Breast epithelium (tissue), 4 donors: ENCODE data around the gene GYS1. TPM values are rescaled to one million over a fixed set of nuclear protein-coding genes. Genes with fewer than 3 reads are reported as not detected.

ENCODE experiments used
- DNase-seq, 2 donors: peaks; one replicate each; pipeline ENCODE4 v3.0.0-alpha.2; 2019; ENCODE audit warnings: low spot score in 2 of 2
- H3K27ac ChIP-seq, 2 donors: fragments of 200-600 bp; sonication (generic) in 1 of 2; one replicate each; pipeline ENCODE4 v1.5.1; 2016 to 2019; ENCODE audit warnings: mild to moderate bottlenecking in 1 of 2
- H3K27me3 ChIP-seq, 2 donors: fragments of 200-600 bp; sonication (generic) in 1 of 2; one replicate each; pipeline versions ENCODE4 v1.5.1 to v1.6.0; 2017 to 2019; ENCODE audit warnings: control low read depth in 1 of 2, mild to moderate bottlenecking in 1 of 2
- H3K36me3 ChIP-seq: fragments of 200-600 bp; one replicate; pipeline ENCODE4 v1.5.1; 2019
- H3K4me1 ChIP-seq, 2 donors: fragments of 200-600 bp; sonication (generic); one replicate each; pipeline ENCODE4 v1.5.1; 2016 to 2019; ENCODE audit warnings: control low read depth in 1 of 2
- H3K4me3 ChIP-seq, 3 donors: fragments of 200-600 bp; sonication (generic); 1 replicate in 2 of 3; 2 replicates in 1 of 3; pipeline ENCODE4 v1.5.1; 2016 to 2019; ENCODE audit warnings: mild to moderate bottlenecking in 3 of 3, moderate library complexity in 2 of 3
- H3K9me3 ChIP-seq, 2 donors: fragments of 200-600 bp; sonication (generic) in 1 of 2; one replicate each; pipeline ENCODE4 v1.5.1; 2016 to 2019; ENCODE audit warnings: control low read depth in 1 of 2
- POLR2A ChIP-seq: fragments of 450-650 bp; IDR thresholded peaks from one replicate; pipeline ENCODE4 v1.6.1; 2016; ENCODE audit warnings: antibody characterized with exemption, mild to moderate bottlenecking, moderate library complexity
- POLR2AphosphoS5 ChIP-seq, 3 donors: sonication (generic); formaldehyde crosslinking; IDR thresholded peaks; one replicate each; pipeline ENCODE4 v1.6.1; 2017; ENCODE audit warnings: antibody characterized with exemption in 3 of 3
- intact Hi-C: fragments of 100-400 bp; cut with DNase I; formaldehyde crosslinking; loops from one replicate; pipeline ENCODE4 v1.15.1; 2023; ENCODE audit warnings: low total_unique reads
- total RNA-seq, 3 donors: library from RNA; depleted of rRNA; stranded (reverse); fragments of >200 nt; gene quantifications; one replicate each; pipeline ENCODE4 v1.1.0, GENCODE V29; 2016
- TF ChIP-seq, protein P1 (sequence below), 3 donors: fragments of 450-650 bp; IDR thresholded peaks; one replicate each; pipeline ENCODE4 v1.5.1; 2016 to 2017; ENCODE audit warnings: antibody characterized with exemption in 3 of 3, mild to moderate bottlenecking in 3 of 3, moderate library complexity in 3 of 3

GYS1 gene
- total RNA-seq, 3 donors from 2014 or later, result 24.0 to 26.4 (median 24.6) TPM

DNA sequence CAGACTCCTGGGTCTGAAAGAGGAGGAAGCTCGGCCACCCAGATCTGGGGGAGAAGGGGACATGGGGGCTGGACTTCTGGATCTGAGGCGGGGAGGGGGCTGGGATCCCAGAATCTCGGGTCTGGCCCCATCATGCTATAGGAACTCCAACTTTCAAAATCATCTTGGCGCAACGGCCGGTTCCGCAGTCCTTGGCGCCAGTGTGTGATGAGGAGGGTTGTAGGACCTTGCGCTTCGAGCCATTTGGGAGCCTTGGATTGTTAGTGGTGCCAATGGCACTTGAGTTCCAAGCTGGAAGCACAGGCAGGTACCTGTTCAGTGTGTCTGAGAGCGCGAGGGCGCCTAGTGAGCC is 902 bp upstream of the GYS1 start:
- intact Hi-C loops, result no loop called here
- Histone ChIP-seq H3K9me3 (no peaks in the 10 kb centered on the region), H3K4me1 (peaks cover 10 to 19% of the 10 kb centered on the region in 2 donors), H3K27ac (peak overlapping the region; percentile 89 to 93), H3K36me3 (no peaks in the 10 kb centered on the region), H3K4me3 (peak overlapping the region; percentile 80 to 88 (median 85)), H3K27me3 (no peaks in the 10 kb centered on the region)
- no peak for TF ChIP-seq POLR2AphosphoS5 (IDR thresholded peaks at IDR 0.05)
- TF ChIP-seq, protein P1, sequence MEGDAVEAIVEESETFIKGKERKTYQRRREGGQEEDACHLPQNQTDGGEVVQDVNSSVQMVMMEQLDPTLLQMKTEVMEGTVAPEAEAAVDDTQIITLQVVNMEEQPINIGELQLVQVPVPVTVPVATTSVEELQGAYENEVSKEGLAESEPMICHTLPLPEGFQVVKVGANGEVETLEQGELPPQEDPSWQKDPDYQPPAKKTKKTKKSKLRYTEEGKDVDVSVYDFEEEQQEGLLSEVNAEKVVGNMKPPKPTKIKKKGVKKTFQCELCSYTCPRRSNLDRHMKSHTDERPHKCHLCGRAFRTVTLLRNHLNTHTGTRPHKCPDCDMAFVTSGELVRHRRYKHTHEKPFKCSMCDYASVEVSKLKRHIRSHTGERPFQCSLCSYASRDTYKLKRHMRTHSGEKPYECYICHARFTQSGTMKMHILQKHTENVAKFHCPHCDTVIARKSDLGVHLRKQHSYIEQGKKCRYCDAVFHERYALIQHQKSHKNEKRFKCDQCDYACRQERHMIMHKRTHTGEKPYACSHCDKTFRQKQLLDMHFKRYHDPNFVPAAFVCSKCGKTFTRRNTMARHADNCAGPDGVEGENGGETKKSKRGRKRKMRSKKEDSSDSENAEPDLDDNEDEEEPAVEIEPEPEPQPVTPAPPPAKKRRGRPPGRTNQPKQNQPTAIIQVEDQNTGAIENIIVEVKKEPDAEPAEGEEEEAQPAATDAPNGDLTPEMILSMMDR (IDR thresholded peaks at IDR 0.05), result no peak
- TF ChIP-seq POLR2A, result no peak
- no peak for DNase-seq

DNA sequence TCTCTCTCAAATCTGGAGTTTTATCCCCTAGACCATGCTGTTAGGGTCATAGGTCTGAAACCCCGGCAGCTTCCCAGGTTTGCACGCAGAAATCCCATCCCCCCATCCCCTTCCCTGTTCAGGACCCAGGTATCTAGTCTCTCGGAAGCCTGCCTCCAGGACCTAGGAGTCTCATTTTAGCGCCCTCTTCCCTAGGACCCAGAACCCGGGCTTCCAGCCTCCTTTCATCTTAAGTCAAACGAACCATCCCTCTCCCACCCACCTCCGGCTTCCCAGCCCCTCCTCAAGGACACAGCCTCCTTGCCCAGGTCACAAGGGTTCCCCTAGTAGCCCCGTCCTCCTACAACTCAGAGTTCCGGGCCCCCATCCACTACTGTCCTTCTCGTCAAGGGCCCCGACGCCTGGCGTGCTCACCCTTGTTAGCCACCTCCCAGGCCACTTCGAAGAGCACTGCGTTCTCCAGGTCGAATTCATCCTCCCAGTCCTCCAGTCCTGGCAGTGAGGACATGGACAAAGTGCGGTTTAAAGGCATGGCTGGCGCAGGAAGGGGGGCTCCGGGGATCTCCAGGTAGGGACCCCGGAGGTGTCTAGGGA is 431 bp downstream of the GYS1 start:
- no peak for DNase-seq
- Histone ChIP-seq H3K4me1 (peaks cover 10 to 19% of the 10 kb centered on the region in 2 donors), H3K9me3 (no peaks in the 10 kb centered on the region), H3K36me3 (no peaks in the 10 kb centered on the region), H3K27ac (peak overlapping the region; percentile 89 to 93), H3K27me3 (no peaks in the 10 kb centered on the region), H3K4me3 (peak overlapping the region; percentile 80 to 88 (median 85))
- intact Hi-C loops, result no loop called here
- TF ChIP-seq POLR2AphosphoS5 (IDR thresholded peaks at IDR 0.05) (no peak), POLR2A (no peak)
- TF ChIP-seq, protein P1 (IDR thresholded peaks at IDR 0.05), result no peak

DNA sequence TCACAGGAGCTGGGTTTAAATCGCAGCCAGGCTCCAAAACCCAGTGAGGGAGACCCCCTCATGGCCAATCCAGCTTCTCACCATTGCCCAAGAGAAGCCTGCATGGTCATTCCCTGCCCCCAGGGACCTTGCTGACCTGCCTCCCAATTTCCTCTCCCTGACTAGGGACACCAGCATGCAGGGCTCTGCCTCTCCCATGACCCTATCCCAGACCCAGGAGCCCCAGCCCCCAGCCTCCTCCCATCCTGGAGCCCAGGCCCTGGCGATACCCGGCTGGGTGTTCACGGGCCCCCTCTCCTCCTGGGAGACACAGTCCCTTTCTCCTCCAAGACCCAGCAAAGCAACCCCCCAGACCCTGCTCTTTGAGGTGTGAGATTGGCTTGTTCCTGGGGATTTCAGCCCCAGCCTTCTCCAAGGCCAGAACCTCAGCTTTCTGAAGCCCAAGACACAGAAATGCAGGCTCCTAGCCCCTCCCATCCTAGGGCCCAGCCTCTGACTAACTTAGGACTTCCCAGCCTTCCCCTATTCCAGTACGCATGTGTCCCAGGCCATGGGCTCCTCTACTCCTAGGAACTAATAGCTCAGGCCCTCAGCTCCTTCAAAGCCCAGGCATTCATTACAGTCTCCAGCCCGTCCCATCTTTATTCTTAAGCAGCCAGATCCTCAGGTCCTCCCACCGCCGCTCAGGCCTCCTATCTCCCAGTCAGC is 1.1 kb downstream of the GYS1 start:
- intact Hi-C loops, result no loop called here
- Histone ChIP-seq H3K4me1 (peaks cover 10 to 19% of the 10 kb centered on the region in 2 donors), H3K9me3 (no peaks in the 10 kb centered on the region), H3K36me3 (no peaks in the 10 kb centered on the region), H3K27ac (peak overlapping the region; percentile 89 to 93), H3K27me3 (no peaks in the 10 kb centered on the region), H3K4me3 (peak overlapping the region; percentile 80 to 88 (median 85))
- TF ChIP-seq POLR2AphosphoS5 (IDR thresholded peaks at IDR 0.05) (no peak), POLR2A (no peak)
- TF ChIP-seq, protein P1 (IDR thresholded peaks at IDR 0.05), result no peak
- peak in 1 of 2 donors; percentile 40 for DNase-seq

DNA sequence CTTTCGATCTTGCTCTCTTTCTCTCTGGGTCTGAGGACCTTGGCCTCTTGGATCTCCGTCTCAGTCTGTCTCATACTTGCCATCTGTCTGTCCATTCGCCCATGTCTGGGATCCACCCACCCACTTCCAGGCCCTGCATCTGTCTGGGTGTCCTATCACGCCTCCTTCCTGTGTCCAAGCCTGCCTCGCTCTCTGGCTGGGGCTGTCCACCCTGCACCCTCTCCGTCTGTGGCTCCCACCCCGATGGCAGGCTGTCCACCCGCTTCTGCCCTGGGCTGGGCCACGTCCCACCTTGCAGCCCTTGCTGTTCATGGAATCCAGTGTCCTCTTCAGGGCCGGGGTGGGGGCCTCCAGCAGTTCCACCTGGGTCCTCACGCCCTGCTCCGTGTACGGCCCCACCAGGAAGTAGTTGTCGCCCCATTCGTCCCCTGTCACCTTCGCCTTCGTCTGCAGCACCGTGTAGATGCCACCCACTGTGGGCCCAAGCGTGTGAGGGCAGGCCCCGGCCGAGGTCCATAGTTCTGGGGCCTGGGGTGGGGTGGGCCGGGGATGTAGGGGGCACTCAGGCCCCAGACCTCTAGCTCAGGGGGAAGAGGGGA is 2.0 kb downstream of the GYS1 start:
- DNase-seq, result no peak
- TF ChIP-seq POLR2AphosphoS5 (IDR thresholded peaks at IDR 0.05), result no peak
- TF ChIP-seq POLR2A, result no peak
- TF ChIP-seq, protein P1 (IDR thresholded peaks at IDR 0.05), result no peak
- intact Hi-C loops, result no loop called here
- H3K4me1 ChIP-seq, result peaks cover 10 to 19% of the 10 kb centered on the region in 2 donors
- no peaks in the 10 kb centered on the region for H3K27me3 ChIP-seq
- H3K36me3 ChIP-seq, result no peaks in the 10 kb centered on the region
- no peaks in the 10 kb centered on the region for H3K9me3 ChIP-seq
- H3K4me3 ChIP-seq, result peak overlapping the region in 2 of 3 donors; percentile 85 to 88
- peak overlapping the region; percentile 89 to 93 for H3K27ac ChIP-seq

DNA sequence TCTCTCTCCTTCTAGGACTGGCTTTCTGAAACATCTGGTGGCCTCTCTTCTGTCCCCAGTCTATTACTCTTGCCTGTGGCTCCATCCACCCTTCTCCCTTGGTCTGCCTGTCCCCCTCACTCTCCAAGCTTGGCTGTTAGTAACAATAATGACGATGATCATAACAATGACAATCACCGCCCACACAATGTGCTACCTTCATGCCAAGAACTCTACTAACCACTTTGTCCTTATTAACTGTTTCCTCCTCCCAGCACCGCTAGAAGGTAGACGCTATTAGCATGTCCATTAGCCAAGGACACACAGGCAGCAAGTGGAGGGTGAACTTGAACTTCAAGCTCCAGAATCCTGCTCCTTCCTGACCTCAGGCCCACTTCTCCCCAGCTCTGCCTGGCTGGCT is 2.7 kb downstream of the GYS1 start:
- H3K9me3 ChIP-seq, result no peaks in the 10 kb centered on the region
- no peaks in the 10 kb centered on the region for H3K36me3 ChIP-seq
- no peak overlapping the region for H3K4me3 ChIP-seq
- DNase-seq, result no peak
- H3K4me1 ChIP-seq, result peaks cover 10 to 19% of the 10 kb centered on the region in 2 donors
- TF ChIP-seq, protein P1 (IDR thresholded peaks at IDR 0.05), result no peak
- TF ChIP-seq POLR2AphosphoS5 (IDR thresholded peaks at IDR 0.05), result no peak
- no peak for TF ChIP-seq POLR2A
- H3K27me3 ChIP-seq, result no peaks in the 10 kb centered on the region
- H3K27ac ChIP-seq, result peak overlapping the region in 1 of 2 donors; percentile 25
- intact Hi-C loops, result no loop called here
